B cell (primary cell): ENCODE data around the gene CDK5RAP2. TPM values are rescaled to one million over a fixed set of nuclear protein-coding genes. Genes with fewer than 3 reads are reported as not detected.

ENCODE experiments used
- ATAC-seq: fragments of 200-7000 bp; cut with Tn5 transposase; one replicate; pipeline ENCODE4 v1.10.0; 2021; ENCODE audit warnings: low read depth, mild to moderate bottlenecking, moderate number of reproducible peaks, moderate library complexity
- CTCF ChIA-PET: fragments of 350-600 bp; sonication (Branson Sonifier 250); formaldehyde crosslinking; loops from one replicate; lab custom pipeline; 2021; ENCODE audit warnings: antibody characterized with exemption, inconsistent platforms; lab: Charles Lee
- POLR2A ChIA-PET: fragments of 350-600 bp; sonication (Branson Sonifier 250); formaldehyde crosslinking; loops from one replicate; lab custom pipeline; 2021; ENCODE audit warnings: antibody characterized with exemption; lab: Charles Lee
- DNase-seq: peaks from one replicate; pipeline ENCODE4 v3.0.0; 2013
- H2AFZ ChIP-seq: 2 replicates; pipeline ENCODE4 v1.6.1; 2012; ENCODE audit warnings: mild to moderate bottlenecking, low read depth, low read length; ENCODE audit not compliant: insufficient read depth, poor library complexity, severe bottlenecking
- H3K27ac ChIP-seq, 2 donors: 1 replicate in 1 of 2; 2 replicates in 1 of 2; pipeline ENCODE4 v1.5.1; 2012 to 2013; ENCODE audit warnings: low read length in 2 of 2, mild to moderate bottlenecking in 2 of 2, moderate library complexity in 1 of 2
- H3K27me3 ChIP-seq, 4 experiments: fragments of 200-600 bp in 1 of 4; sonication (generic) in 1 of 4; replicated peaks in 1 of 4; 1 replicate in 2 of 4; 2 replicates in 2 of 4; pipeline versions ENCODE4 v1.6.1 to v1.7.0; 2013 to 2016; ENCODE audit warnings: low read length in 3 of 4, mild to moderate bottlenecking in 2 of 4, mixed read lengths in 1 of 4, moderate library complexity in 1 of 4; ENCODE audit not compliant: insufficient read depth in 4 of 4, control insufficient read depth in 3 of 4; ENCODE audit errors: control extremely low read depth in 1 of 4
- H3K36me3 ChIP-seq, 2 experiments: replicated peaks in 1 of 2; 1 replicate in 1 of 2; 2 replicates in 1 of 2; pipeline versions ENCODE4 v1.6.1 to v1.7.1; 2013; ENCODE audit warnings: low read length in 1 of 2; ENCODE audit not compliant: insufficient read depth in 2 of 2, control insufficient read depth in 1 of 2; ENCODE audit errors: control extremely low read depth in 1 of 2, extremely low read depth in 1 of 2
- H3K4me1 ChIP-seq, 2 donors: fragments of 200-600 bp in 1 of 2; sonication (generic) in 1 of 2; 1 replicate in 1 of 2; 2 replicates in 1 of 2; pipeline versions ENCODE4 v1.5.1 to v1.6.1; 2013 to 2017; ENCODE audit warnings: low read length in 2 of 2; ENCODE audit not compliant: control insufficient read depth in 2 of 2, insufficient read depth in 2 of 2
- H3K4me2 ChIP-seq: replicated peaks from 2 replicates; pipeline ENCODE3; 2012; ENCODE audit warnings: mild to moderate bottlenecking, low read depth, low read length; ENCODE audit not compliant: poor library complexity, severe bottlenecking
- H3K4me3 ChIP-seq, 5 experiments: fragments of 200-600 bp in 1 of 5; sonication (generic) in 1 of 5; 1 replicate in 3 of 5; 2 replicates in 2 of 5; pipeline versions ENCODE4 v1.5.1 to v1.7.0; 2011 to 2016; ENCODE audit warnings: low read length in 4 of 5, mild to moderate bottlenecking in 4 of 5, low read depth in 2 of 5, control low read depth in 1 of 5, moderate library complexity in 1 of 5; ENCODE audit not compliant: insufficient read depth in 1 of 5; ENCODE audit errors: control extremely low read depth in 1 of 5, extremely low read depth in 1 of 5
- H3K79me2 ChIP-seq: fragments of 200-600 bp; sonication (generic); one replicate; pipeline ENCODE4 v1.6.0; 2016; ENCODE audit warnings: low read length; ENCODE audit not compliant: control insufficient read depth, insufficient read depth
- H3K9ac ChIP-seq: fragments of 200-600 bp; sonication (generic); 2 replicates; pipeline ENCODE4 v1.6.1; 2017; ENCODE audit warnings: mild to moderate bottlenecking, low read length, moderate library complexity
- H3K9me3 ChIP-seq, 3 donors: one replicate each; pipeline versions ENCODE4 v1.6.1 to v1.7.1; 2013; ENCODE audit warnings: low read length in 2 of 3; ENCODE audit not compliant: control insufficient read depth in 2 of 3, insufficient read depth in 1 of 3; ENCODE audit errors: control extremely low read depth in 1 of 3
- H4K20me1 ChIP-seq: 2 replicates; pipeline ENCODE4 v1.6.0; 2012; ENCODE audit warnings: mild to moderate bottlenecking, low read length; ENCODE audit not compliant: insufficient read depth, control insufficient read depth, poor library complexity, severe bottlenecking
- H3K27ac Mint-ChIP-seq: one replicate; pipeline ENCODE4 v1.8.0; 2021; ENCODE audit warnings: mixed read lengths
- H3K27me3 Mint-ChIP-seq: one replicate; pipeline ENCODE4 v1.8.0; 2021; ENCODE audit warnings: mixed read lengths
- H3K4me1 Mint-ChIP-seq: one replicate; pipeline ENCODE4 v1.8.0; 2021; ENCODE audit warnings: mixed read lengths
- H3K4me3 Mint-ChIP-seq: one replicate; pipeline ENCODE4 v1.8.0; 2021; ENCODE audit warnings: mixed read lengths
- H3K9me3 Mint-ChIP-seq: one replicate; pipeline ENCODE4 v1.8.0; 2022; ENCODE audit warnings: mixed read lengths; ENCODE audit not compliant: insufficient read depth
- CTCF ChIP-seq: fragments of 200-600 bp; IDR thresholded peaks from one replicate; pipeline ENCODE4 v1.8.0; 2022; ENCODE audit warnings: antibody characterized with exemption, mild to moderate bottlenecking
- EZH2 ChIP-seq: IDR thresholded peaks from 2 replicates; pipeline ENCODE4 v1.6.1; 2012; ENCODE audit warnings: borderline replicate concordance, low read depth, mild to moderate bottlenecking, moderate library complexity, low read length; ENCODE audit not compliant: insufficient read depth, poor library complexity, severe bottlenecking
- WGBS: methylation state at CpG from one replicate; pipeline ENCODE4 v1.1.5; 2013; ENCODE audit warnings: missing lambda C conversion rate; ENCODE audit not compliant: insufficient coverage; 5-methylcytosine and 5-hydroxymethylcytosine counted together
- intact Hi-C: fragments of 100-400 bp; cut with micrococcal nuclease; formaldehyde crosslinking; loops from one replicate; pipeline ENCODE4 v1.10.0; 2022
- polyA plus RNA-seq: library from polyadenylated mRNA; depleted of rRNA; stranded (reverse); fragments of >200 nt; gene quantifications from 2 replicates; pipeline ENCODE4 v1.2.3, GENCODE V29; 2012
- total RNA-seq, 2 donors: library from RNA; stranded (reverse); fragments of 120-200 nt in 1 of 2; gene quantifications; 1 replicate in 1 of 2; 2 replicates in 1 of 2; pipeline versions ENCODE4 v1.2.3 to v1.2.4, GENCODE V29; 2013 to 2022

Gene CDK5RAP2
- total and polyA plus RNA-seq, 2 donors (not counting 1 experiment from before 2014, with no cell fraction given), result 31.3 to 122 TPM

GRCh38 chr9:120377268-120378159, 202.5 kb downstream of the CDK5RAP2 start:
- Histone ChIP-seq H3K4me2 (no peak overlapping the region), H3K9ac (no peak overlapping the region), H3K4me3 (no peak overlapping the region), H3K9me3 (peaks cover 0 to 30% (median 0%) of the 10 kb centered on the region in 3 donors), H3K79me2 (no peaks in the 10 kb centered on the region), H3K4me1 (no peaks in the 10 kb centered on the region), H4K20me1 (no peaks in the 10 kb centered on the region), H3K27me3 (no peaks in the 10 kb centered on the region), H3K36me3 (no peaks in the 10 kb centered on the region), H2AFZ (no peak overlapping the region), H3K27ac (no peak overlapping the region)
- no peak for TF ChIP-seq EZH2
- TF ChIP-seq CTCF, result no peak
- Mint-ChIP-seq H3K4me3 (no peak overlapping the region), H3K27ac (no peak overlapping the region), H3K9me3 (peaks cover 2% of the 10 kb centered on the region), H3K4me1 (no peaks in the 10 kb centered on the region), H3K27me3 (no peaks in the 10 kb centered on the region)
- ChIA-PET POLR2A (no interaction called here), CTCF (no interaction called here)
- 92% methylated on average over 21 of the region's 23 CpGs for WGBS
- intact Hi-C loops, result no loop called here
- ATAC-seq (no peak), DNase-seq (no peak)

GRCh38 chr9:120376101-120376500, 203.9 kb downstream of the CDK5RAP2 start:
- no peak overlapping the region for H3K4me2 ChIP-seq
- intact Hi-C loops, result no loop called here
- H3K36me3 ChIP-seq, result no peaks in the 10 kb centered on the region
- H4K20me1 ChIP-seq, result no peaks in the 10 kb centered on the region
- DNase-seq, result no peak
- TF ChIP-seq CTCF (no peak), EZH2 (no peak)
- no peak for ATAC-seq
- H3K4me1 ChIP-seq, result no peaks in the 10 kb centered on the region
- H3K4me3 ChIP-seq, result no peak overlapping the region
- 96% methylated on average over 6 of the region's 7 CpGs for WGBS
- no peak overlapping the region for H3K9ac ChIP-seq
- H3K9me3 Mint-ChIP-seq, result peaks cover 2% of the 10 kb centered on the region
- H3K27me3 Mint-ChIP-seq, result no peaks in the 10 kb centered on the region
- POLR2A ChIA-PET, result no interaction called here
- H3K27me3 ChIP-seq, result no peaks in the 10 kb centered on the region
- H3K4me1 Mint-ChIP-seq, result no peaks in the 10 kb centered on the region
- H3K9me3 ChIP-seq, result peaks cover 0 to 30% (median 0%) of the 10 kb centered on the region in 3 donors
- H3K27ac ChIP-seq, result no peak overlapping the region
- no peak overlapping the region for H3K27ac Mint-ChIP-seq
- H2AFZ ChIP-seq, result no peak overlapping the region
- no peaks in the 10 kb centered on the region for H3K79me2 ChIP-seq
- H3K4me3 Mint-ChIP-seq, result no peak overlapping the region
- CTCF ChIA-PET, result no interaction called here
